HEK293 (cell line): ENCODE data around the gene CAPN8.
A peak's percentile ranks its signal among the peaks of the same experiment; 100 is the strongest.

Source experiments
- BCL6B ChIP-seq: fragments of 450-650 bp; formaldehyde crosslinking; IDR thresholded peaks from 2 replicates; pipeline ENCODE4 v1.5.1; 2017; ENCODE audit warnings: missing biosample characterization, missing genetic modification characterization
- HIC1 ChIP-seq: fragments of 450-650 bp; formaldehyde crosslinking; IDR thresholded peaks from 2 replicates; pipeline ENCODE4 v1.5.1; 2016; ENCODE audit warnings: missing biosample characterization, missing genetic modification characterization
- PRDM1 ChIP-seq: fragments of 450-650 bp; formaldehyde crosslinking; IDR thresholded peaks from 2 replicates; pipeline ENCODE4; 2016; ENCODE audit warnings: missing biosample characterization, missing genetic modification characterization
- PRDM10 ChIP-seq: fragments of 450-650 bp; formaldehyde crosslinking; IDR thresholded peaks from 2 replicates; pipeline ENCODE4 v1.5.1; 2016; ENCODE audit warnings: missing biosample characterization, missing genetic modification characterization
- PRDM6 ChIP-seq: fragments of 450-650 bp; formaldehyde crosslinking; IDR thresholded peaks from 2 replicates; pipeline ENCODE4 v1.5.1; 2017; ENCODE audit warnings: missing biosample characterization, missing genetic modification characterization
- SALL2 ChIP-seq: fragments of 450-650 bp; formaldehyde crosslinking; IDR thresholded peaks from 2 replicates; pipeline ENCODE4 v1.5.0; 2017; ENCODE audit warnings: missing biosample characterization, mild to moderate bottlenecking, missing genetic modification characterization, borderline replicate concordance
- SETDB1 ChIP-seq: IDR thresholded peaks from one replicate; pipeline ENCODE4 v1.6.1; 2017; ENCODE audit warnings: mild to moderate bottlenecking, low read length, moderate library complexity, mixed read lengths; ENCODE audit not compliant: insufficient read length
- TSHZ1 ChIP-seq: fragments of 450-650 bp; formaldehyde crosslinking; IDR thresholded peaks from 2 replicates; pipeline ENCODE4 v1.5.1; 2016; ENCODE audit warnings: missing biosample characterization, missing genetic modification characterization, borderline replicate concordance
- ZBTB17 ChIP-seq: fragments of 450-650 bp; formaldehyde crosslinking; IDR thresholded peaks from 2 replicates; pipeline ENCODE4 v1.5.1; 2016; ENCODE audit warnings: missing biosample characterization, missing genetic modification characterization
- ZBTB20 ChIP-seq: fragments of 450-650 bp; formaldehyde crosslinking; IDR thresholded peaks from 2 replicates; pipeline ENCODE4 v1.5.1; 2016; ENCODE audit warnings: missing biosample characterization, missing genetic modification characterization
- ZBTB48 ChIP-seq: fragments of 450-650 bp; formaldehyde crosslinking; IDR thresholded peaks from 2 replicates; pipeline ENCODE4 v1.5.1; 2016; ENCODE audit warnings: missing biosample characterization, missing genetic modification characterization
- ZNF341 ChIP-seq: fragments of 450-650 bp; formaldehyde crosslinking; IDR thresholded peaks from 2 replicates; pipeline ENCODE4; 2016; ENCODE audit warnings: low read depth, missing biosample characterization, missing genetic modification characterization
- ZNF398 ChIP-seq: fragments of 450-650 bp; formaldehyde crosslinking; IDR thresholded peaks from 2 replicates; pipeline ENCODE4 v1.5.1; 2017; ENCODE audit warnings: missing biosample characterization, missing genetic modification characterization
- ZNF488 ChIP-seq: fragments of 450-650 bp; formaldehyde crosslinking; IDR thresholded peaks from 2 replicates; pipeline ENCODE4 v1.5.1; 2016; ENCODE audit warnings: missing biosample characterization, missing genetic modification characterization
- ZNF513 ChIP-seq: fragments of 450-650 bp; IDR thresholded peaks from 2 replicates; pipeline ENCODE4 v1.5.1; 2018; ENCODE audit warnings: missing biosample characterization, missing genetic modification characterization
- ZNF549 ChIP-seq: fragments of 450-650 bp; IDR thresholded peaks from 2 replicates; pipeline ENCODE4 v1.5.1; 2018; ENCODE audit warnings: missing biosample characterization, missing genetic modification characterization, mild to moderate bottlenecking, inconsistent platforms, moderate library complexity
- ZNF555 ChIP-seq: fragments of 450-650 bp; formaldehyde crosslinking; conservative IDR thresholded peaks from 2 replicates; pipeline ENCODE4 v1.5.1; 2017; ENCODE audit warnings: missing biosample characterization, mild to moderate bottlenecking, missing genetic modification characterization, inconsistent platforms
- ZNF585B ChIP-seq: fragments of 450-650 bp; formaldehyde crosslinking; IDR thresholded peaks from 2 replicates; pipeline ENCODE4 v1.5.1; 2016; ENCODE audit warnings: missing biosample characterization, missing genetic modification characterization
- ZNF623 ChIP-seq: fragments of 450-650 bp; formaldehyde crosslinking; IDR thresholded peaks from 2 replicates; pipeline ENCODE4 v1.5.1; 2016; ENCODE audit warnings: missing biosample characterization, missing genetic modification characterization
- ZNF670 ChIP-seq: fragments of 450-650 bp; formaldehyde crosslinking; IDR thresholded peaks from 2 replicates; pipeline ENCODE4 v1.5.1; 2016; ENCODE audit warnings: missing biosample characterization, missing genetic modification characterization, low read depth
- ZNF791 ChIP-seq: fragments of 450-650 bp; formaldehyde crosslinking; IDR thresholded peaks from 2 replicates; pipeline ENCODE4 v1.5.1; 2016; ENCODE audit warnings: missing biosample characterization, missing genetic modification characterization

The CAPN8 gene

GRCh38 chr1:223707256-223708000 lies 41.9 kb upstream of the CAPN8 start (continued):
- no peak for TF ChIP-seq ZNF488 (tag by site-specific recombination)
- TF ChIP-seq ZNF513 (tag by site-specific recombination), result no peak
- TF ChIP-seq ZBTB17 (tag by site-specific recombination), result peak; percentile 97
- peak; percentile 95 for TF ChIP-seq PRDM6 (tag by site-specific recombination)
- TF ChIP-seq BCL6B (tag by site-specific recombination), result peak; percentile 89
- TF ChIP-seq SALL2 (tag by site-specific recombination), result no peak
- TF ChIP-seq ZNF791 (tag by site-specific recombination), result no peak
- peak; percentile 94 for TF ChIP-seq ZBTB48
- no peak for TF ChIP-seq SETDB1
- TF ChIP-seq PRDM10 (tag by site-specific recombination), result peak; percentile 91
- peak; percentile 92 for TF ChIP-seq TSHZ1 (tag by site-specific recombination)
- TF ChIP-seq HIC1, result peak; percentile 81
- no peak for TF ChIP-seq ZNF555
- TF ChIP-seq ZNF549 (tag by site-specific recombination), result no peak
- TF ChIP-seq ZBTB20 (tag by site-specific recombination), result peak; percentile 74
- 0 out of 2 replicates have a peak, but pooled peaks have one; percentile 24 for TF ChIP-seq ZNF623 (tag by site-specific recombination)
- no peak for TF ChIP-seq ZNF670
- peak; percentile 26; the same call in 1 of the 2 replicates for TF ChIP-seq ZNF341
- TF ChIP-seq PRDM1 (tag by site-specific recombination), result peak; percentile 99
- TF ChIP-seq ZNF585B (tag by site-specific recombination), result no peak
- TF ChIP-seq ZNF398 (tag by site-specific recombination), result peak; percentile 70
